DND-41 (cell line): Measurements from ENCODE around the gene AGPAT3.

ENCODE experiments used
- ATAC-seq: fragments of 200-7000 bp; cut with Tn5 transposase; 3 replicates; pipeline ENCODE4 v1.9.1; 2021; ENCODE audit warnings: low read depth; ENCODE audit not compliant: insufficient read depth
- DNase-seq: peaks from one replicate; pipeline ENCODE4 v3.0.0-alpha.2; 2020
- H2AFZ ChIP-seq: 2 replicates; pipeline ENCODE4 v1.6.0; 2012; ENCODE audit warnings: low read depth, low read length
- H3K27ac ChIP-seq: 2 replicates; pipeline ENCODE4 v1.5.1; 2012; ENCODE audit warnings: low read length, inconsistent platforms
- H3K27me3 ChIP-seq: fragments of 200-600 bp; sonication (generic); 2 replicates; pipeline ENCODE4 v1.6.0; 2012; ENCODE audit warnings: low read length, mild to moderate bottlenecking, inconsistent platforms; ENCODE audit not compliant: insufficient read depth, poor library complexity
- H3K36me3 ChIP-seq: 2 replicates; pipeline ENCODE4 v1.5.1; 2012; ENCODE audit warnings: low read length, inconsistent platforms; ENCODE audit not compliant: insufficient read depth
- H3K4me1 ChIP-seq: 2 replicates; pipeline ENCODE4 v1.5.1; 2012; ENCODE audit warnings: mild to moderate bottlenecking, low read length; ENCODE audit not compliant: insufficient read depth
- H3K4me2 ChIP-seq: 2 replicates; pipeline ENCODE4 v1.6.0; 2012; ENCODE audit warnings: mild to moderate bottlenecking, moderate library complexity, low read length, inconsistent platforms; ENCODE audit not compliant: insufficient read depth
- H3K4me3 ChIP-seq, 2 experiments: fragments of 200-600 bp in 1 of 2; shearing (Covaris generic) in 1 of 2; 2 replicates each; pipeline ENCODE4 v1.5.1; 2012 to 2016; ENCODE audit warnings: inconsistent platforms in 2 of 2, low read length in 2 of 2, mild to moderate bottlenecking in 2 of 2, low read depth in 1 of 2, moderate library complexity in 1 of 2
- H3K79me2 ChIP-seq: 2 replicates; pipeline ENCODE4 v1.6.0; 2012; ENCODE audit warnings: low read length, inconsistent platforms; ENCODE audit not compliant: insufficient read depth
- H3K9ac ChIP-seq: 2 replicates; pipeline ENCODE4 v1.6.0; 2012; ENCODE audit warnings: low read depth, mild to moderate bottlenecking, inconsistent platforms, low read length, moderate library complexity
- H3K9me3 ChIP-seq: 2 replicates; pipeline ENCODE4 v1.5.1; 2012; ENCODE audit warnings: low read length, moderate library complexity, mild to moderate bottlenecking, inconsistent platforms; ENCODE audit not compliant: insufficient read depth, severe bottlenecking
- H4K20me1 ChIP-seq: 2 replicates; pipeline ENCODE4 v1.6.0; 2012; ENCODE audit warnings: low read length; ENCODE audit not compliant: insufficient read depth
- EZH2 ChIP-seq: IDR thresholded peaks from 3 replicates; pipeline ENCODE4 v1.6.1; 2012; ENCODE audit warnings: borderline replicate concordance, low read depth, mild to moderate bottlenecking, moderate library complexity, low read length, inconsistent platforms; ENCODE audit not compliant: severe bottlenecking
- TF ChIP-seq, protein P1 (sequence below): IDR thresholded peaks from 2 replicates; pipeline ENCODE4 v1.5.1; 2012; ENCODE audit warnings: borderline replicate concordance, low read length, moderate library complexity, mild to moderate bottlenecking; ENCODE audit not compliant: poor library complexity, severe bottlenecking; ENCODE audit errors: extremely low read depth

The AGPAT3 gene

DNA sequence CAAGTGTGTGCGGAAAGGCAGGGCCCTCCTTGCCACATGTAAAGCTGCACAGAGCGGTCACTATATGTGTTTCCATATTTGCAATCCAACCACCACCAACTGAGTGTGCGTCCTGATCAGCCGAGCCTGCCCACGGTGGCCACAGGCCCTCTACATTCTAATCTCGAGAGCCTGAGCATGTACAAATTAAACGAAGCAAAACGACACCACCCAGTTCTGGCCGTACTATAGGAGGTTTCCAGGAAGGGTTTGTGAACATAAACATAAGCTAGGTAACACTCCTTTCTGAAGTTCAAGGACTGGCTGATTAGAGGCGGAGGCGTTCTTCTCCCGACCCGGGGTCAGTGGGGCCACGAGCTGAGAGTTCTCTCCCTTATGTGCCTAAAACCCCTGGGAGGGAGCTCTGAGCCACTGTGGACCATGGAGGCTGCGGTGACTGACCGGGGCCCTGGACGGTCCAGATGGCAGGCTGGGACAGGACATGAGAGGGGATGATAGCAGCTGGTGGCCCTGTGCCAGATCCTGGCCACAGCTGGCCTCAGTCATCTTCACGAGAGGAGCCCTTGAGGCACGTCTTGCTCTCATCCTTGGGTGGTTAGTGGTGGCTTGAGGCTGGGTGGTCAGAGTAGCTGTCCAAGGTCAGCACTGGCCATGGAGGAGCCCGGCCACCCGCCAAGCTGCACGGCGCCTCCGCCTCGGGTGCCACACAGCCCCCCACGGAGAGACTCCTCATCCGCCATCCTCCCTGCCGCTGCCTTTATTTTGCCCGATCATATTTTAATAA is 108.0 kb downstream of the AGPAT3 start:
- H2AFZ ChIP-seq = no peak overlapping the region
- no peak overlapping the region for H3K4me2 ChIP-seq
- no peaks in the 10 kb centered on the region for H3K27me3 ChIP-seq
- H3K79me2 ChIP-seq = no peaks in the 10 kb centered on the region
- DNase-seq (no peak), ATAC-seq (no peak)
- no peaks in the 10 kb centered on the region for H3K9me3 ChIP-seq
- H3K9ac ChIP-seq = no peak overlapping the region
- no peaks in the 10 kb centered on the region for H3K4me1 ChIP-seq
- peaks cover 16% of the 10 kb centered on the region for H4K20me1 ChIP-seq
- H3K4me3 ChIP-seq = no peak overlapping the region
- H3K27ac ChIP-seq = no peak overlapping the region
- TF ChIP-seq, protein P1, sequence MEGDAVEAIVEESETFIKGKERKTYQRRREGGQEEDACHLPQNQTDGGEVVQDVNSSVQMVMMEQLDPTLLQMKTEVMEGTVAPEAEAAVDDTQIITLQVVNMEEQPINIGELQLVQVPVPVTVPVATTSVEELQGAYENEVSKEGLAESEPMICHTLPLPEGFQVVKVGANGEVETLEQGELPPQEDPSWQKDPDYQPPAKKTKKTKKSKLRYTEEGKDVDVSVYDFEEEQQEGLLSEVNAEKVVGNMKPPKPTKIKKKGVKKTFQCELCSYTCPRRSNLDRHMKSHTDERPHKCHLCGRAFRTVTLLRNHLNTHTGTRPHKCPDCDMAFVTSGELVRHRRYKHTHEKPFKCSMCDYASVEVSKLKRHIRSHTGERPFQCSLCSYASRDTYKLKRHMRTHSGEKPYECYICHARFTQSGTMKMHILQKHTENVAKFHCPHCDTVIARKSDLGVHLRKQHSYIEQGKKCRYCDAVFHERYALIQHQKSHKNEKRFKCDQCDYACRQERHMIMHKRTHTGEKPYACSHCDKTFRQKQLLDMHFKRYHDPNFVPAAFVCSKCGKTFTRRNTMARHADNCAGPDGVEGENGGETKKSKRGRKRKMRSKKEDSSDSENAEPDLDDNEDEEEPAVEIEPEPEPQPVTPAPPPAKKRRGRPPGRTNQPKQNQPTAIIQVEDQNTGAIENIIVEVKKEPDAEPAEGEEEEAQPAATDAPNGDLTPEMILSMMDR = no peak
- no peak for TF ChIP-seq EZH2
- peaks cover 70% of the 10 kb centered on the region for H3K36me3 ChIP-seq

DNA sequence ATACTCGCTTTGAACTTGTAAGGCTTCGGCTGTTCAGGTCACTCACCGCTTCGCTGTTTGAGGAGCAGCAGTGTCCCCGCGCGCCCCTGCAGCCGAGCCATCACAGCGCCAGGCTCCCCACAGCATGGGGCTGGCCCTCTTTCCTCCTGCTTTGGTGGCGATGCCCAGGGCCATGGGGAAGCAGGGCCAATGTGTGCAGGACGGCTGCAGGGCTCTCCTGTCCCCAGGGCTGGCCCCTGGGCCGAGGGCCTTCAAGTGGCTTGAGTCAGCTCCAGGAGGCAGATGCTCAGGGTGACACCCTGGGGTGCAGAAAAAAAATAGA is 108.6 kb downstream of the AGPAT3 start:
- Histone ChIP-seq H3K4me2 (no peak overlapping the region), H3K4me3 (no peak overlapping the region), H4K20me1 (peaks cover 16% of the 10 kb centered on the region), H3K27me3 (no peaks in the 10 kb centered on the region), H3K27ac (no peak overlapping the region), H3K4me1 (no peaks in the 10 kb centered on the region), H3K36me3 (peaks cover 73% of the 10 kb centered on the region), H2AFZ (no peak overlapping the region), H3K9ac (no peak overlapping the region), H3K9me3 (no peaks in the 10 kb centered on the region), H3K79me2 (no peaks in the 10 kb centered on the region)
- DNase-seq (no peak), ATAC-seq (no peak)
- TF ChIP-seq, protein P1 = no peak
- no peak for TF ChIP-seq EZH2

DNA sequence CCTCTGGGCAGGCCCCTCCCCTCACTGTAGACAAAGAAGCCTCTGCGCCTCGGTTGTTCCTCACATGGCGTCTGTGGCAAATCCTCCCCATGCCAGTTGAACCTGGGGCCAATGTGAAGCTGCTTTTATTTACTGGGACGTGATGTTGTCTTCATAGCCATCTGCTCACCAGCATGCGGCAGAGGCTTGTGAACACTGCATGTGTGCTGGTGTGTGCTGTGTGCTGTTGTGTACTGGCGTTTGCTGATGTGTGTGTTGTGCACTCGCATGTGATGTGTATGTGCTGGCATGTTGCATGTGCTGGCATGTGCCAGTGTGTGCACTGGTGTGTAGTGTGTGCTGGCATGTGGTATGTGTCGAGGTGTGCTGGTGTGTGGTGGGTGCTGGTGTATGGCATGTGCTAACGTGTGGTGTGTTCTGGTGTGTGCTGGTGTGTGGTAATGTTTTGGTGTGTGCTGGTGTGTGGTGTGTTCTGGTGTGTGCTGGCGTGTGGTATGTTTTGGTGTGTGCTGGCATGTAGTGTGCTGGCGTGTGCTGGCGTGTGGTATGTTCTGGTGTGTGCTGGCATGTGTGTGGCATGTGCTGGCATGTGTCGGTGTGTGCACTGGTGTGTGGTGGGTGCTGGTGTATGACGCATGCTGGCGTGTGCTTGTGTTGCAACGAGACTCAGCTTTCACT is 109.9 kb downstream of the AGPAT3 start:
- Histone ChIP-seq H3K79me2 (no peaks in the 10 kb centered on the region), H4K20me1 (peaks cover 12% of the 10 kb centered on the region), H3K4me3 (no peak overlapping the region), H3K27me3 (no peaks in the 10 kb centered on the region), H3K9ac (no peak overlapping the region), H3K4me2 (no peak overlapping the region), H3K27ac (no peak overlapping the region), H3K4me1 (no peaks in the 10 kb centered on the region), H3K9me3 (no peaks in the 10 kb centered on the region), H2AFZ (no peak overlapping the region), H3K36me3 (peaks cover 67% of the 10 kb centered on the region)
- ATAC-seq (no peak), DNase-seq (no peak)
- TF ChIP-seq EZH2 = no peak
- TF ChIP-seq, protein P1 = no peak
